GM12873 (cell line): ENCODE measurements around the gene AGFG1.

Source experiments
- TF ChIP-seq, protein P1 (sequence below): IDR thresholded peaks from 2 replicates; pipeline ENCODE4 v1.5.1; 2012; ENCODE audit warnings: low read depth, mild to moderate bottlenecking, moderate library complexity, low read length, control low read depth; ENCODE audit not compliant: insufficient read depth; ENCODE audit errors: missing control alignments

Gene AGFG1

DNA sequence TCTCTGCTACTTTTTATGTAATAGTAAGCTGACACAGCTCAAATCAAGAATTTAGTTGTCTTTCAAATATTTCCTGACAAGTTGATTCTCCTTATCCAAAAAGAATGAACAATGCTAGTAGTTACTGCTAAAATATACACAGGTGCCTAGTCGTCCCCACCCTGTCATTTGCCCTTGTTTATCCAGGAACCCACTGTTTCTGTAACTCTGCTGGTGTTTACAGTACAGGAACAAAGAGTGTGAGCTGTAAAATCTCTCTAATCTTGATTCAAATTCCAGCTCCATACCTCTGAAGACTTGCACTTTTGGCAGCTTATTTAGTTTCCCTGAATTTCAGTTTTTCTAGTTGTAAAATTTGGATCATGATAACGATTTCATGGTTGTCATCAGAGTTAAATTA lies 105.6 kb downstream of the AGFG1 start:
- TF ChIP-seq, protein P1, sequence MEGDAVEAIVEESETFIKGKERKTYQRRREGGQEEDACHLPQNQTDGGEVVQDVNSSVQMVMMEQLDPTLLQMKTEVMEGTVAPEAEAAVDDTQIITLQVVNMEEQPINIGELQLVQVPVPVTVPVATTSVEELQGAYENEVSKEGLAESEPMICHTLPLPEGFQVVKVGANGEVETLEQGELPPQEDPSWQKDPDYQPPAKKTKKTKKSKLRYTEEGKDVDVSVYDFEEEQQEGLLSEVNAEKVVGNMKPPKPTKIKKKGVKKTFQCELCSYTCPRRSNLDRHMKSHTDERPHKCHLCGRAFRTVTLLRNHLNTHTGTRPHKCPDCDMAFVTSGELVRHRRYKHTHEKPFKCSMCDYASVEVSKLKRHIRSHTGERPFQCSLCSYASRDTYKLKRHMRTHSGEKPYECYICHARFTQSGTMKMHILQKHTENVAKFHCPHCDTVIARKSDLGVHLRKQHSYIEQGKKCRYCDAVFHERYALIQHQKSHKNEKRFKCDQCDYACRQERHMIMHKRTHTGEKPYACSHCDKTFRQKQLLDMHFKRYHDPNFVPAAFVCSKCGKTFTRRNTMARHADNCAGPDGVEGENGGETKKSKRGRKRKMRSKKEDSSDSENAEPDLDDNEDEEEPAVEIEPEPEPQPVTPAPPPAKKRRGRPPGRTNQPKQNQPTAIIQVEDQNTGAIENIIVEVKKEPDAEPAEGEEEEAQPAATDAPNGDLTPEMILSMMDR, result no peak

DNA sequence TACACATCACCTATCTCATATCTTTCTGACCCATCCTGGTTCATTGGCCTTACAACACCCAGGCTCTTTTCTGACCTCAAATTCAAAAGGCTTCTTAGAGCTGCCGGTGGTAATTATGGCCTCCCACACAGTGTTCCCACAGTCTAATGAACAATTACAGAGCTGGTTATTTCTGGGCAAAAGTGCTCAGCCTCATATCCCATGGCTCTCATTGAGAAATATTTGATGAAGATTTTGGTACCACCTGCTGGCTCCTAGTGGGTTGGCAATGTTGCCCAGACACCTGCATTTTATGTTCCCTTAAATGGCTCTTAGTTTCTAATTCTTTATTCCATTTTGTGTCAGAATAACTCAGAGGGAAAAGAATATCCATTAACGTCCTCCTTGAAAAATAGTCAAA lies 106.7 kb downstream of the AGFG1 start:
- TF ChIP-seq, protein P1, result peak; percentile 23

DNA sequence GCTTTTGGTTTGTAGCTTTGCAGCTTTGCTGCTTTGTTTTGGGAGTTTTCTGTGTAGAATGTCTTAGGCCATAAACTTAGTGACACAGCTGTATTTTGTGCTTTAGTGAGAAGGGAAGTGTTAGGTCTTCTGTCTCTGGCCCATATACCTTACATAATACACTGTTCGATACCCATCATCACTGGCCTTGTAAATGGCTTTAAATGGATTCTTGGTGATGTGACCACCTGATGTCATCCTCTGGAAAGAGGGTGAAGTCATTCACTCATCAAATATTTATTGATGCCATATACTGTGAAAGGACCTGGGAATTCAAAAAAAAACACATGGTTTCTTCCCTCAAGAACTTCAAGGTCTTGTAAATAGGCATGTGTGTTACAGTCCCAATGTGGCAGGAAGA lies 107.8 kb downstream of the AGFG1 start:
- TF ChIP-seq, protein P1, result no peak

DNA sequence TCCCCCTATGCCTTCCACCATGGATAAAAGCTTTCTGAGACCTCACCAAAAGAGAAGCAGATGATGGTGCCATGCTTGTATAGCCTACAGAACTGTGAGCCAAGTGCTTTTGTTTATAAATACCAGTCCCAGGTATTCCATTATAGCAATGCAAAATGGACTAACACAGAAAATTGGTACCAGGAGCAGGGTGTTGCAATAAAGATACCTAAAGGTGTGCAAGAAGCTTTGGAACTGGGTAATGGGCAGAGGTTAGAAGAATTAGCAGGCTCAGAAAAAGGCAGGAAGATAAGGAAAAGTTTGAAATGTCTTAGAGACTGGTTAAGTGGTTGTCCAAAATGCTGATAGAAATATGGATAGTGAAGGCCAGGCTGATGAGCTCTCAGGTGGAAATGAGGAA lies 110.4 kb downstream of the AGFG1 start:
- TF ChIP-seq, protein P1, result no peak

DNA sequence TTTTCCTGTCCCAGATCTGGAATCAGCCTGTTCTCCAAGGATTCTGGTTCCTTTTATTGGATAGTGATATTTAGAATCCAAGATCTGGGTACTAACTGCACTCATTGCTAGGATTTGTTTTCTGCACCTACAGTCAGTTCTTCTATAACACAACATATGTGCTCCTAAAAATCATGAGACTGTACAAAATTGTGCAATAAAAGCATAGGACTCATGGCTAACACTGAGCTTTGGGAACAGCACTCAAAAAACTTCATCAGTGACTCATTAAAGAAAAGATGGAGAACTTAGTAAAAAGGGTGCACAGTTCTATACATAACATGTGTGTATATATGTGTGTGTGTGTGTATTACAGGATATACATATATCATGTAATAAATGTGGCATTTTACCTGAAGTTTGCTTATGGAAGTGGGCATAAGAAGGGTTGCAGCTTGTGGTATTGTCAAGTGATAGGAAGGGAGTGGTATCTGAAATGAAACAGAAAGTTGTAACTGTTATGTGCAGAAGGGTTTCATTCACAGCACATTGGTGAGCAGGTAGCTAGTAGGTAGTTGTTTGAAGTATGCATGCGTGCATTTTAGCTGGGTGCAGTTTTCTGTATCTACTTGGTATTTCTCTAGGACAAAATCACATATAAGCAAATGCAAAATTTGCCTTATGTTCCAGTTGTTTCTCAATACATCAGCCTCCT lies 120.9 kb downstream of the AGFG1 start:
- TF ChIP-seq, protein P1, result no peak

DNA sequence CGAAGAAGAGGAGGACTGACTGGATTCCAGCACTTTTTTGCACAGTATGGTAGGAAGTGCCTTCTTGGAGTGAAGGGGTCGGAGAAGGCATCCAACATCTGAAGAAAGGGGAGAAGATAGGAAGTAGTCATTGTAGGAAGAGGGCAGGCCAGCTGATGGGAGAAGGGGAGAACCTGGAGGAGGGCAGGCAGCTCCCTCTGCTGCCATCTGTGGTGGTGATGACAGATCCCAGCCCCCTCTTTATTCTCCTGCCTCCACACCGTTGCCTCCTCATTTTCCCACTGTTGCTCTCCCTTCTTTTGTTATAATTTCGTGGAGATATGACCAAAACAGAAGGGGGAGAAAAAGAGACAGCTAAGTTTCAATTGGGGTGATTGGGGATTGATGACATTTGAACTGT lies 123.8 kb downstream of the AGFG1 start:
- TF ChIP-seq, protein P1, result no peak

DNA sequence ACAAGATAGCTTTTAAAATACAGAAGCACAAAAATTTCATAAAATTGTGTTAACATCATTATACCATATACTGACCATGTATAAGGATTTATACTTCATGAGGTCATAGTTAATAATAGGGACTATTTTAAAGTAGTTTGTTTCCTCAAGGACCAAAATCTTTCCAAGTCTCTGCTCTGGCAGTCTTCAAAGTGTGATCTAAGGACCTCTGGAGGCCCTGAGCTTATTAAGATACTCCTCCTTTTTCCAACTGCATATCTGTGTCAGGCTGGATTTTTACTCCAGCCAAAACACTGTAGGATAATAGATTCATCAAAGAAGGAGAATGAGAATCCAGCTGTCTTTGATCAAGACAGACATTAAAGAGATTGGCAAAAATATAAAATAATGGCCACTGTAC lies 125.1 kb downstream of the AGFG1 start:
- TF ChIP-seq, protein P1, result no peak
